ENCODE results near the gene SELENOK.

SELENOK gene

DNA sequence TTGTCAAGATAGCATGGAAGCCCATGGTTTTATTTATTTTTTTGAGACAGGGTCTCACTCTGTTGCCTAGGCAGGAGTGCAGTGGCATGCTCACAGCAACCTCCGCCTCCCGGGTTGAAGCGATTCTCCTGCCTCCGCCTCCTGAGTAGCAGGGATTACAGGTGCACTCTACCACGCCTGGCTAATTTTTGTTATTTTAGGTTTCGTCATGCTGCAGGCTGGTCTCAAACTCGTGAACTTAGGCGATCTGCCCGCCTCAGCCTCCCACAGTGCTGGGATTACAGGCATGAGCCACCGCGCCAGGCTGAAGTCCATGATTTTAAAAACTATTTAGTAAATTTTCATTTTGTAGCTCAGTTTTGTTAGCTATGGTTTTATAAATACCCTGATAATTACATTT is 7.0 kb downstream of the SELENOK start:
- no peak overlapping the region for H3K4me3 ChIP-seq (ENCODE audit: low read depth, low read length)
- H2AFZ ChIP-seq (ENCODE audit: low read length, unreplicated experiment): no peak overlapping the region
- peaks cover 12% of the 10 kb centered on the region for H3K4me1 ChIP-seq (ENCODE audit: control insufficient read depth, insufficient read depth, low read length, unreplicated experiment)
- peaks cover 34% of the 10 kb centered on the region for H3K79me2 ChIP-seq (ENCODE audit: control insufficient read depth, insufficient read depth, low read length, unreplicated experiment)
- no peak overlapping the region for H3K27ac ChIP-seq (ENCODE audit: low read depth, low read length)
- H3K27me3 ChIP-seq (ENCODE audit: insufficient read depth, low read length): no peaks in the 10 kb centered on the region
- peaks cover 12% of the 10 kb centered on the region for H3K36me3 ChIP-seq (ENCODE audit: insufficient read depth, low read length)

- H3K4me3 ChIP-seq (ENCODE audit: low read depth, low read length): no peak overlapping the region
- peaks cover 21% of the 10 kb centered on the region for H3K79me2 ChIP-seq (ENCODE audit: control insufficient read depth, insufficient read depth, low read length, unreplicated experiment)
- peaks cover 25% of the 10 kb centered on the region for H3K36me3 ChIP-seq (ENCODE audit: insufficient read depth, low read length)
These were observed 8.7 kb downstream of the SELENOK start for GRCh38 chr3:53883008-53883407.

GRCh38 chr3:53881691-53882593 is 9.7 kb downstream of the SELENOK start, which contains the start of gene ACTR8:
ACTR8 (minus strand) TSS chr3:53882152; CDS start chr3:53882101, 51 bp downstream.
- Histone ChIP-seq H3K4me1 (ENCODE audit: control insufficient read depth, insufficient read depth, low read length, unreplicated experiment) (peaks cover 12% of the 10 kb centered on the region), H3K27ac (ENCODE audit: low read depth, low read length) (peak within 1 kb of the TSS; percentile 28), H3K36me3 (ENCODE audit: insufficient read depth, low read length) (peaks cover 28% of the 10 kb centered on the region), H2AFZ (ENCODE audit: low read length, unreplicated experiment) (peak within 1 kb of the TSS; percentile 88), H3K79me2 (ENCODE audit: control insufficient read depth, insufficient read depth, low read length, unreplicated experiment) (peaks cover 20% of the 10 kb centered on the region), H3K4me3 (ENCODE audit: low read depth, low read length) (peak within 1 kb of the TSS; percentile 97), H3K27me3 (ENCODE audit: insufficient read depth, low read length) (no peaks in the 10 kb centered on the region)

More at GRCh38 chr3:53883008-53883407, 8.7 kb downstream of the SELENOK start:
- Histone ChIP-seq H3K27me3 (ENCODE audit: insufficient read depth, low read length) (no peaks in the 10 kb centered on the region), H3K27ac (ENCODE audit: low read depth, low read length) (no peak overlapping the region), H3K4me1 (ENCODE audit: control insufficient read depth, insufficient read depth, low read length, unreplicated experiment) (peaks cover 12% of the 10 kb centered on the region), H2AFZ (ENCODE audit: low read length, unreplicated experiment) (no peak overlapping the region)

GRCh38 chr3:53880396-53881345 is 11.0 kb downstream of the SELENOK start:
- H3K4me3 ChIP-seq (ENCODE audit: low read depth, low read length): peak overlapping the region; percentile 97
- no peaks in the 10 kb centered on the region for H3K27me3 ChIP-seq (ENCODE audit: insufficient read depth, low read length)
- H3K79me2 ChIP-seq (ENCODE audit: control insufficient read depth, insufficient read depth, low read length, unreplicated experiment): peaks cover 20% of the 10 kb centered on the region
- peaks cover 36% of the 10 kb centered on the region for H3K36me3 ChIP-seq (ENCODE audit: insufficient read depth, low read length)
- peak overlapping the region; percentile 88 for H2AFZ ChIP-seq (ENCODE audit: low read length, unreplicated experiment)
- peaks cover 12% of the 10 kb centered on the region for H3K4me1 ChIP-seq (ENCODE audit: control insufficient read depth, insufficient read depth, low read length, unreplicated experiment)
- H3K27ac ChIP-seq (ENCODE audit: low read depth, low read length): no peak overlapping the region

GRCh38 chr3:53865732-53866499 is 25.7 kb downstream of the SELENOK start:
- no peaks in the 10 kb centered on the region for H3K4me1 ChIP-seq (ENCODE audit: control insufficient read depth, insufficient read depth, low read length, unreplicated experiment)
- H3K27me3 ChIP-seq (ENCODE audit: insufficient read depth, low read length): no peaks in the 10 kb centered on the region
- no peak overlapping the region for H3K4me3 ChIP-seq (ENCODE audit: low read depth, low read length)
- no peak overlapping the region for H3K27ac ChIP-seq (ENCODE audit: low read depth, low read length)
- no peaks in the 10 kb centered on the region for H3K79me2 ChIP-seq (ENCODE audit: control insufficient read depth, insufficient read depth, low read length, unreplicated experiment)
- peaks cover 21% of the 10 kb centered on the region for H3K36me3 ChIP-seq (ENCODE audit: insufficient read depth, low read length)
- no peak overlapping the region for H2AFZ ChIP-seq (ENCODE audit: low read length, unreplicated experiment)

DNA sequence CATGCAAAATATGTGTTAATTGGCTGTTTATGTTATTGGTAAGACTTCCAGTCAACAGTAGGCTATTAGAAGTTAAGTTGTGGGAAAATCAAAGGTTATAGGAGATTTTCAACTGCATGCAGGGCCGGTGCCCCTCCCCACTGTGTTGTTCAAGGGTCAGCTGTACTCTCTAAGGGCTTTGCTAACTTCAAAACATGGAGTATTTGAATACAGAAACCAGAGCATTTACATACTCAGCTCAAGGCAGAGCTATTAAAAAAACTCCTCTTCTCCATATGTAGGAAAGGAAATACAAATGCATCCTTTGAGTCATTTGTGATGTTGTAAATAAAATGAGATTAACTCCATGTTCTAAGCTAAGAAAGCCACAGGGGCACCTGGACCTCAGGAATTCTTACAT is 28.5 kb downstream of the SELENOK start:
- H3K79me2 ChIP-seq (ENCODE audit: control insufficient read depth, insufficient read depth, low read length, unreplicated experiment): no peaks in the 10 kb centered on the region
- no peak overlapping the region for H3K4me3 ChIP-seq (ENCODE audit: low read depth, low read length)
- no peaks in the 10 kb centered on the region for H3K4me1 ChIP-seq (ENCODE audit: control insufficient read depth, insufficient read depth, low read length, unreplicated experiment)
- H3K36me3 ChIP-seq (ENCODE audit: insufficient read depth, low read length): peaks cover 16% of the 10 kb centered on the region
- H3K27me3 ChIP-seq (ENCODE audit: insufficient read depth, low read length): no peaks in the 10 kb centered on the region
- no peak overlapping the region for H2AFZ ChIP-seq (ENCODE audit: low read length, unreplicated experiment)
- H3K27ac ChIP-seq (ENCODE audit: low read depth, low read length): no peak overlapping the region

- no peaks in the 10 kb centered on the region for H3K4me1 ChIP-seq (ENCODE audit: control insufficient read depth, insufficient read depth, low read length, unreplicated experiment)
- H3K36me3 ChIP-seq (ENCODE audit: insufficient read depth, low read length): peaks cover 16% of the 10 kb centered on the region
- no peaks in the 10 kb centered on the region for H3K79me2 ChIP-seq (ENCODE audit: control insufficient read depth, insufficient read depth, low read length, unreplicated experiment)
- no peaks in the 10 kb centered on the region for H3K27me3 ChIP-seq (ENCODE audit: insufficient read depth, low read length)
- H2AFZ ChIP-seq (ENCODE audit: low read length, unreplicated experiment): no peak overlapping the region
- H3K4me3 ChIP-seq (ENCODE audit: low read depth, low read length): no peak overlapping the region
- no peak overlapping the region for H3K27ac ChIP-seq (ENCODE audit: low read depth, low read length)
These were observed 29.4 kb downstream of the SELENOK start for GRCh38 chr3:53862241-53862640.

DNA sequence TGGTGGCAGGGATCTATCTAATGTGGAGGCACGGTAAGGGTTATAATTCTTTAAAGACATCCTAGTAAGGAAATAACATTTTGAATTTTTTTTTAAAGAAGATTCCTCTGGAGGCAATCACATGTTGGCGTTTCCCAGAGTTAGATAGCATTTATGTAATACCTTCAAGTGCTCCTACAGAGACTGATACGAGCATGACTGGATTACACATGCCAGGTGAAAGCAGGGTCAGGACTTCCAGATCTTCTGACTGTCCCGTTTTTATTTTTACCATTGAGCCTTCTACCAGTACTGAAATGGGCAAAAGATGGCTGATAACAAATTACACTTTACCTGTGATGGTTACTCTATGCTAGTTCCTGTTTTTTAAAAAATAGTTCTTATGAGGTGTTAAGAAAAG is 31.5 kb downstream of the SELENOK start:
- Histone ChIP-seq H2AFZ (ENCODE audit: low read length, unreplicated experiment) (no peak overlapping the region), H3K79me2 (ENCODE audit: control insufficient read depth, insufficient read depth, low read length, unreplicated experiment) (no peaks in the 10 kb centered on the region), H3K27ac (ENCODE audit: low read depth, low read length) (no peak overlapping the region), H3K36me3 (ENCODE audit: insufficient read depth, low read length) (peaks cover 16% of the 10 kb centered on the region), H3K4me1 (ENCODE audit: control insufficient read depth, insufficient read depth, low read length, unreplicated experiment) (no peaks in the 10 kb centered on the region), H3K27me3 (ENCODE audit: insufficient read depth, low read length) (peaks cover 9% of the 10 kb centered on the region), H3K4me3 (ENCODE audit: low read depth, low read length) (no peak overlapping the region)

DNA sequence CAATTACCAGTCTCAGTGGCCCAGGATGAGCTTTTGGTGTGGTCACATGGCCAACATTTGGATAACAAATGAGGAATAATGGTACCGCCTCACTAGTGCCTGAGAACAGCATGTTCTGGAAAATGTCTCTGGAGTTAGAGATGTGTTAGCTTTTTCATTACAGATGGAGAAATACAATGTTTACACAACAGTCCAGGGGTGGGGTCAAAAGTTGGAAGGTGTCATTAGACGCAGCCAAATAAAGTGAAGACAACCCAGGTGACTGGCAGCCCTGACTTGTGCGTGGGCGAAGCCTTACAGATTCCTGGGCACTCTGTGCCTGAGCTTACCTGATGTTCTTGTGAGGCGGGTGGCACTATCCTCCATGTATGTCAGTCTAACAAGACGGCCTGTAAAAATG is 32.5 kb downstream of the SELENOK start:
- Histone ChIP-seq H3K36me3 (ENCODE audit: insufficient read depth, low read length) (peaks cover 9% of the 10 kb centered on the region), H3K27ac (ENCODE audit: low read depth, low read length) (no peak overlapping the region), H2AFZ (ENCODE audit: low read length, unreplicated experiment) (no peak overlapping the region), H3K27me3 (ENCODE audit: insufficient read depth, low read length) (peaks cover 15% of the 10 kb centered on the region), H3K4me1 (ENCODE audit: control insufficient read depth, insufficient read depth, low read length, unreplicated experiment) (no peaks in the 10 kb centered on the region), H3K4me3 (ENCODE audit: low read depth, low read length) (no peak overlapping the region), H3K79me2 (ENCODE audit: control insufficient read depth, insufficient read depth, low read length, unreplicated experiment) (no peaks in the 10 kb centered on the region)

Measured in ACC112 (cell line).